ENCODE data around the gene BICDL2.

- no peak for TF ChIP-seq ZNF8 (CRISPR knock-in tag; IDR thresholded peaks at IDR 0.05)
- TF ChIP-seq PATZ1 (CRISPR knock-in tag; IDR thresholded peaks at IDR 0.05; ENCODE audit: borderline replicate concordance): no peak
- TF ChIP-seq ZC3H10 (CRISPR knock-in tag; IDR thresholded peaks at IDR 0.05): no peak
- no peak for TF ChIP-seq TSHZ2 (CRISPR knock-in tag; IDR thresholded peaks at IDR 0.05)
- no peak for TF ChIP-seq RARB (CRISPR knock-in tag; IDR thresholded peaks at IDR 0.05)
These were observed 49.3 kb upstream of the BICDL2 start for GRCh38 chr16:3085868-3086595.

All from SK-N-SH treated with all-trans-retinoic acid at 6 μM for 48 hours (cell line).